ENCODE measurements around the gene MMD. TPM values are rescaled to one million over a fixed set of nuclear protein-coding genes. Genes with fewer than 3 reads are reported as not detected.
"Not testable (repeated sequence)": the region's sequence is repeated elsewhere in the genome, so short reads cannot be mapped to it uniquely, and the experiment has no call there.

The MMD gene
- total and polyA plus RNA-seq, 2 donors (not counting 1 experiment from before 2014, with no cell fraction given), result 19.2 to 29.4 TPM

DNA sequence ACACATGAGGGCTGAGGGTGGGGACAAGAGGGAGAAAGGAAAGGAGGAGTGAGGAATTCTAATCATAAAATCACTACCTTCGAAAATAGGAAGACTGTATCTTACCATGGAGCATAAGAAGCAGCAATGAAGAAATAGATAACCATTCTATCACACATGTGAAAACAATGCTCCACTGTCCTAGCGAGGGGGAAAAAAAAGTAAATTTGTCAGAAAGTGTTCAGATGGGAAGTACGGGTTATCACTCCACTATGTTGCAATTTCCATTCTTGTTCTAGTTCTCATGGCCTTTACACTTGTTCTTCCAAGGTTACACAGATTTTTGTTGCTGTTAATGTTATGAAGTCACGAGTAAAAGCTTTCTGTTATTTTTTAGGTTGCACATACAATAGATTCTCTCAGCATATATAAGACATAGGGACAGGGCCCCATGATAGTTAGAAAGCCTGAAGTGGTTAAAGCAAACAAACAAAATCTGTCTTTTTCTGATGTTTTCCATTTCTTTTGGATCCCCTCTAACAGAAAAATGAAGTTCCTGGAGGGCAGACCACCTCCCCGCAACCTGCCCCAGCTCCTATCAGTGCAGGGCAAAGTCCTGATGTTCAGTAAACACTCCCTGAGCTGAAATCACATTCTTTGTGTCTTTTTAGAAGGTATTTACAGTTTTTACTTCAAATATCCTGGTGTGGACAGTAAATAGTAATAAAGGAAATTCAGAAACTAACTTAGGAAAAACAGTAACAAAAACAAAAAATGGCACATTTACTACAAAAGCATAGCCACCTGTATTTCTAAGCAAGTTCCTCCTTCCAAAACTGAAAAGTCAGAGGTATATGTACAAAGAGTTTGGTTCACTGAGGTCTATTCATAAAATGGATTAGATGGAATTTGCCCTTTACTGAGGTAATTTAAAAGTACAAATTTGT lies 13.7 kb downstream of the MMD start:
- H3K9ac ChIP-seq (ENCODE audit: low read length), result no peak overlapping the region
- TF ChIP-seq CTCF (IDR thresholded peaks at IDR 0.05) (no peak), EZH2 (IDR thresholded peaks at IDR 0.05; ENCODE audit: borderline replicate concordance, insufficient read depth, low read depth, low read length, poor library complexity, severe bottlenecking) (no peak)
- H2AFZ ChIP-seq (ENCODE audit: insufficient read depth, low read depth, low read length, poor library complexity, severe bottlenecking), result no peak overlapping the region
- DNase-seq (no peak), ATAC-seq (ENCODE audit: low read depth) (no peak)
- WGBS (ENCODE audit: insufficient coverage), result no CpG with 5 or more reads among the region's 5 CpGs
- H3K4me3 Mint-ChIP-seq, result no peak overlapping the region
- no peak overlapping the region for H3K27ac Mint-ChIP-seq
- no peaks in the 10 kb centered on the region for H3K79me2 ChIP-seq (ENCODE audit: control insufficient read depth, insufficient read depth, low read length)
- no peak overlapping the region for H3K4me2 ChIP-seq (replicated peaks; ENCODE audit: low read depth, low read length, poor library complexity, severe bottlenecking)
- H3K9me3 ChIP-seq (ENCODE audit: control extremely low read depth in 1 of 3, control insufficient read depth in 2 of 3, insufficient read depth in 1 of 3, low read length in 2 of 3), result no peaks in the 10 kb centered on the region
- H3K27me3 ChIP-seq (replicated peaks in 1 of 4; ENCODE audit: control extremely low read depth in 1 of 4, control insufficient read depth in 3 of 4, insufficient read depth in 4 of 4, low read length in 3 of 4), result no peaks in the 10 kb centered on the region
- H3K4me3 ChIP-seq (ENCODE audit: control extremely low read depth in 1 of 5, extremely low read depth in 1 of 5, insufficient read depth in 1 of 5, low read depth in 2 of 5, low read length in 4 of 5), result no peak overlapping the region
- no peaks in the 10 kb centered on the region for H3K9me3 Mint-ChIP-seq (ENCODE audit: insufficient read depth)
- H3K36me3 ChIP-seq (replicated peaks in 1 of 2; ENCODE audit: control extremely low read depth in 1 of 2, control insufficient read depth in 1 of 2, extremely low read depth in 1 of 2, insufficient read depth in 2 of 2, low read length in 1 of 2), result peaks cover 24 to 78% of the 10 kb centered on the region in 2 experiments
- intact Hi-C loops (cut with micrococcal nuclease), result no loop called here
- H4K20me1 ChIP-seq (ENCODE audit: control insufficient read depth, insufficient read depth, low read length, poor library complexity, severe bottlenecking), result no peaks in the 10 kb centered on the region
- CTCF ChIA-PET, result interaction anchor here (1.1 to 1.5 kb wide), 2 partner anchors 10 to 106 kb away, joined by 3 read pairs; no protein-coding TSS in a partner anchor
- peaks cover 15% of the 10 kb centered on the region for H3K4me1 Mint-ChIP-seq
- POLR2A ChIA-PET, result no interaction called here
- H3K27me3 Mint-ChIP-seq, result no peaks in the 10 kb centered on the region
- H3K4me1 ChIP-seq (ENCODE audit: control insufficient read depth in 2 of 2, insufficient read depth in 2 of 2, low read length in 2 of 2), result peaks cover 4% of the 10 kb centered on the region in 2 donors
- no peak overlapping the region for H3K27ac ChIP-seq (ENCODE audit: low read length in 2 of 2)

- Histone ChIP-seq H3K27me3 (replicated peaks in 1 of 4; ENCODE audit: control extremely low read depth in 1 of 4, control insufficient read depth in 3 of 4, insufficient read depth in 4 of 4, low read length in 3 of 4) (no peaks in the 10 kb centered on the region), H2AFZ (ENCODE audit: insufficient read depth, low read depth, low read length, poor library complexity, severe bottlenecking) (no peak overlapping the region), H3K4me1 (ENCODE audit: control insufficient read depth in 2 of 2, insufficient read depth in 2 of 2, low read length in 2 of 2) (peaks cover 4% of the 10 kb centered on the region in 2 donors), H3K79me2 (ENCODE audit: control insufficient read depth, insufficient read depth, low read length) (no peaks in the 10 kb centered on the region), H3K4me3 (ENCODE audit: control extremely low read depth in 1 of 5, extremely low read depth in 1 of 5, insufficient read depth in 1 of 5, low read depth in 2 of 5, low read length in 4 of 5) (no peak overlapping the region), H3K9ac (ENCODE audit: low read length) (no peak overlapping the region), H3K4me2 (replicated peaks; ENCODE audit: low read depth, low read length, poor library complexity, severe bottlenecking) (no peak overlapping the region), H3K9me3 (ENCODE audit: control extremely low read depth in 1 of 3, control insufficient read depth in 2 of 3, insufficient read depth in 1 of 3, low read length in 2 of 3) (no peaks in the 10 kb centered on the region), H4K20me1 (ENCODE audit: control insufficient read depth, insufficient read depth, low read length, poor library complexity, severe bottlenecking) (no peaks in the 10 kb centered on the region), H3K36me3 (replicated peaks in 1 of 2; ENCODE audit: control extremely low read depth in 1 of 2, control insufficient read depth in 1 of 2, extremely low read depth in 1 of 2, insufficient read depth in 2 of 2, low read length in 1 of 2) (peaks cover 23 to 71% of the 10 kb centered on the region in 2 experiments), H3K27ac (ENCODE audit: low read length in 2 of 2) (no peak overlapping the region)
- CTCF ChIA-PET, result interaction anchor here (0.6 to 1.1 kb wide), 2 partner anchors 12 to 48 kb away, joined by 3 read pairs; no protein-coding TSS in a partner anchor
- Mint-ChIP-seq H3K4me3 (no peak overlapping the region), H3K4me1 (peaks cover 15% of the 10 kb centered on the region), H3K9me3 (ENCODE audit: insufficient read depth) (no peaks in the 10 kb centered on the region), H3K27ac (no peak overlapping the region), H3K27me3 (no peaks in the 10 kb centered on the region)
- TF ChIP-seq CTCF (IDR thresholded peaks at IDR 0.05), result no peak
- no peak for TF ChIP-seq EZH2 (IDR thresholded peaks at IDR 0.05; ENCODE audit: borderline replicate concordance, insufficient read depth, low read depth, low read length, poor library complexity, severe bottlenecking)
- POLR2A ChIA-PET, result no interaction called here
- 100% methylated on average over 1 of the region's 1 CpG for WGBS (ENCODE audit: insufficient coverage)
- no peak for DNase-seq
- intact Hi-C loops (cut with micrococcal nuclease), result no loop called here
- no peak for ATAC-seq (ENCODE audit: low read depth)
These were observed 16.0 kb downstream of the MMD start for GRCh38 chr17:55405600-55405999.

- H3K9ac ChIP-seq (ENCODE audit: low read length); H3K27me3 Mint-ChIP-seq; H3K4me2 ChIP-seq (replicated peaks; ENCODE audit: low read depth, low read length, poor library complexity, severe bottlenecking); H3K9me3 ChIP-seq (ENCODE audit: control extremely low read depth in 1 of 3, control insufficient read depth in 2 of 3, insufficient read depth in 1 of 3, low read length in 2 of 3); intact Hi-C loops (cut with micrococcal nuclease); CTCF ChIA-PET; H3K27ac Mint-ChIP-seq; H4K20me1 ChIP-seq (ENCODE audit: control insufficient read depth, insufficient read depth, low read length, poor library complexity, severe bottlenecking); H3K27me3 ChIP-seq (replicated peaks in 1 of 4; ENCODE audit: control extremely low read depth in 1 of 4, control insufficient read depth in 3 of 4, insufficient read depth in 4 of 4, low read length in 3 of 4); H3K4me3 ChIP-seq (ENCODE audit: control extremely low read depth in 1 of 5, extremely low read depth in 1 of 5, insufficient read depth in 1 of 5, low read depth in 2 of 5, low read length in 4 of 5); H3K79me2 ChIP-seq (ENCODE audit: control insufficient read depth, insufficient read depth, low read length); POLR2A ChIA-PET; H3K27ac ChIP-seq (ENCODE audit: low read length in 2 of 2); H3K4me3 Mint-ChIP-seq; H3K4me1 ChIP-seq (ENCODE audit: control insufficient read depth in 2 of 2, insufficient read depth in 2 of 2, low read length in 2 of 2); DNase-seq; ATAC-seq (ENCODE audit: low read depth); H3K9me3 Mint-ChIP-seq (ENCODE audit: insufficient read depth); H2AFZ ChIP-seq (ENCODE audit: insufficient read depth, low read depth, low read length, poor library complexity, severe bottlenecking): not testable (repeated sequence)
- H3K4me1 Mint-ChIP-seq, result peaks cover 11% of the 10 kb centered on the region
- 83% methylated on average over 2 of the region's 5 CpGs for WGBS (ENCODE audit: insufficient coverage)
- peaks cover 20 to 65% of the 10 kb centered on the region in 2 experiments for H3K36me3 ChIP-seq (replicated peaks in 1 of 2; ENCODE audit: control extremely low read depth in 1 of 2, control insufficient read depth in 1 of 2, extremely low read depth in 1 of 2, insufficient read depth in 2 of 2, low read length in 1 of 2)
These were observed 17.4 kb downstream of the MMD start for GRCh38 chr17:55404197-55404596.

Data from B cell (primary cell).